HepG2 (cell line): Measurements from ENCODE around the gene MZF1. TPM values are rescaled to one million over a fixed set of nuclear protein-coding genes. Genes with fewer than 3 reads are reported as not detected.

ENCODE experiments used
- BATF2 ChIP-seq: sonication (generic); formaldehyde crosslinking; IDR thresholded peaks from 2 replicates; pipeline ENCODE4 v1.8.0; 2022; ENCODE audit warnings: mild to moderate bottlenecking, missing genetic modification reagents, moderate library complexity
- GFI1 ChIP-seq: sonication (generic); formaldehyde crosslinking; IDR thresholded peaks from 2 replicates; pipeline ENCODE4 v1.5.0; 2020; ENCODE audit warnings: missing genetic modification reagents, mild to moderate bottlenecking, borderline replicate concordance
- HNRNPUL1 ChIP-seq: fragments of 200-400 bp; formaldehyde crosslinking; IDR thresholded peaks from 2 replicates; pipeline ENCODE4 v1.6.1; 2017; ENCODE audit warnings: low read depth, mild to moderate bottlenecking, low read length, moderate library complexity
- ISX ChIP-seq: sonication (generic); formaldehyde crosslinking; conservative IDR thresholded peaks from 2 replicates; pipeline ENCODE4 v1.5.0; 2020; ENCODE audit warnings: missing genetic modification reagents
- MEIS2 ChIP-seq: sonication (generic); formaldehyde crosslinking; IDR thresholded peaks from 2 replicates; pipeline ENCODE4 v1.9.0; 2021; ENCODE audit warnings: mild to moderate bottlenecking, missing genetic modification reagents
- MTA3 ChIP-seq: sonication (generic); formaldehyde crosslinking; IDR thresholded peaks from 2 replicates; pipeline ENCODE4 v1.4.0; 2020; ENCODE audit warnings: missing genetic modification reagents
- MTF1 ChIP-seq: sonication (generic); formaldehyde crosslinking; IDR thresholded peaks from 2 replicates; pipeline ENCODE4 v1.5.0; 2020; ENCODE audit warnings: missing genetic modification reagents
- NCOA1 ChIP-seq: sonication (generic); formaldehyde crosslinking; IDR thresholded peaks from 2 replicates; pipeline ENCODE4 v1.9.0; 2021; ENCODE audit warnings: missing genetic modification reagents
- NR2C2 ChIP-seq: sonication (generic); formaldehyde crosslinking; IDR thresholded peaks from 2 replicates; pipeline ENCODE4 v1.4.0; 2020; ENCODE audit warnings: missing genetic modification reagents, mild to moderate bottlenecking, moderate library complexity, borderline replicate concordance
- SYNCRIP ChIP-seq: fragments of 200-400 bp; formaldehyde crosslinking; IDR thresholded peaks from 2 replicates; pipeline ENCODE4 v1.6.1; 2018; ENCODE audit warnings: mild to moderate bottlenecking, low read depth, low read length; ENCODE audit not compliant: insufficient read depth
- TEF ChIP-seq: sonication (generic); formaldehyde crosslinking; IDR thresholded peaks from 2 replicates; pipeline ENCODE4 v1.5.0; 2020; ENCODE audit warnings: missing genetic modification reagents
- ZBTB7A ChIP-seq: sonication (generic); formaldehyde crosslinking; IDR thresholded peaks from 2 replicates; pipeline ENCODE4 v1.8.0; 2022; ENCODE audit warnings: mild to moderate bottlenecking, missing genetic modification reagents
- ZNF12 ChIP-seq: sonication (generic); formaldehyde crosslinking; IDR thresholded peaks from 2 replicates; pipeline ENCODE4 v1.5.0; 2020; ENCODE audit warnings: missing genetic modification reagents
- ZNF792 ChIP-seq: IDR thresholded peaks from 2 replicates; pipeline ENCODE4 v1.6.1; 2016
- polyA plus RNA-seq, 8 experiments: library from polyadenylated mRNA; depleted of rRNA in 3 of 8; stranded (reverse) in 7 of 8; unstranded in 1 of 8; fragments of >200 nt; fragmentation: Illumina TruSeq in 4 of 8; extraction: Trizol in 4 of 8; gene quantifications; 2 replicates each; pipeline versions ENCODE4 v1.2.1 to v1.2.3, GENCODE V29; 2011 to 2016; ENCODE audit warnings: low read depth in 4 of 8, missing spikeins in 1 of 8, mixed read lengths in 1 of 8; ENCODE audit not compliant: insufficient read depth in 1 of 8
- total RNA-seq, 5 experiments: library from RNA; depleted of rRNA; stranded (reverse); fragments of >200 nt; fragmentation: Illumina TruSeq; extraction: Trizol; gene quantifications; 2 replicates each; pipeline ENCODE4 v1.2.3, GENCODE V29; 2016; ENCODE audit warnings: low read depth in 1 of 5
- TF ChIP-seq, protein P1 (sequence below): sonication (generic); formaldehyde crosslinking; IDR thresholded peaks from 2 replicates; pipeline ENCODE4 v1.4.0; 2020; ENCODE audit warnings: low read depth, mild to moderate bottlenecking, missing genetic modification reagents
- TF ChIP-seq, protein P2 (sequence below): sonication (generic); formaldehyde crosslinking; IDR thresholded peaks from 2 replicates; pipeline ENCODE4 v1.5.1; 2020; ENCODE audit warnings: missing genetic modification reagents, mild to moderate bottlenecking, borderline replicate concordance
- TF ChIP-seq, protein P3 (sequence below): sonication (generic); formaldehyde crosslinking; IDR thresholded peaks from 2 replicates; pipeline ENCODE4 v1.5.0; 2020; ENCODE audit warnings: mild to moderate bottlenecking, missing genetic modification reagents
- TF ChIP-seq, protein P4 (sequence below): sonication (generic); formaldehyde crosslinking; IDR thresholded peaks from 2 replicates; pipeline ENCODE4 v1.4.0; 2020; ENCODE audit warnings: mild to moderate bottlenecking, low read depth, missing genetic modification reagents
- TF ChIP-seq, protein P5 (sequence below): sonication (generic); formaldehyde crosslinking; conservative IDR thresholded peaks from 2 replicates; pipeline ENCODE4 v1.8.0; 2022; ENCODE audit warnings: missing genetic modification reagents

The MZF1 gene
- total and polyA plus RNA-seq, 2 of the 13 experiments (the other 11 are each of a cell fraction or from before 2014, with no cell fraction given) = 3.1 to 8.1 TPM

DNA sequence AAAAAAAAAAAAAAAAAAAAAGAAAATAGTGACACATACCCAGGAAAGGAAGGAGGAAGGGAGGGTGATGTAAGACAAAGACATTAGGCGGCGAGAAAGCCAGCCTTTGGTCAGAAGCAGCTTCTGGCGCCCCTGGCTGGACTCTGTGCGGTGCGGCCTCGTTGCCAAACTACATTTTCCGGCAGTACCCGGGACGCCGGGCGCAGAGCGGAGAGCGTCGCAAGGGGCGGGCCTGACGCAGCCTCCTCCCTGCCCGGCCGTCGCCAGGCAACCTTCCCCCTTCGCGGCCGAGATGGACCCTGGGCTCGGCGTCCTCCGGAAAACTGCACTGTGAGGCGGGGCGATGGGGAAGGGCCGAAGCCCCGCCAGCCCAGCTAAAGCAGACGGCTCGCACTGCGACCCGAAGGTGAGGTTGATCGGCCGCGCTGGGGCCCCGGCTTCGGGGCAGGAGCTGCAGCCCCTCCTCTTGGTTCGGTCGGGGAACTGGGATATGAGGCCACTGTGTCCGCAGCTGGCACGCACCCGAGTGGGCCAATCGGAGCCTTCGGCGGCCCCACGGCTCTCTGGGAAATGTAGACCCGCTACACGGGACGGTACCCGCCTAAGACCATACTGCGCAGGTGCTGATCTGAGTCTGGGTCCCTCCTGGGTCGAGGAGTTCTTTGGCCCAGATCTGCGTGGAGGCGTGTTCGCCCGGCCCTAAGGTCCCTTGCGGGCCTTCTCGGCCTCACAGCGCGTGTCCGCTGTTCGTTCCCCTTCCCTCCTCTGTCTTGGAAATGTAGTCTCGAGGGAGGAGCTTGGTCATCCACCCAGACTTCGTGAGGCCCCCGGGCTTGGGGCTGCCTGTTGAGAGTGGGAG, 2.3 kb upstream of the MZF1 start (continued):
- TF ChIP-seq SYNCRIP (no peak), NCOA1 (CRISPR knock-in tag) (no peak; the same call in 1 of the 2 replicates), MTA3 (CRISPR knock-in tag) (no peak), TEF (CRISPR knock-in tag) (no peak), GFI1 (no peak), ZNF792 (CRISPR knock-in tag) (no peak), ZNF12 (CRISPR knock-in tag) (no peak), MEIS2 (CRISPR knock-in tag) (no peak), BATF2 (CRISPR knock-in tag) (no peak), NR2C2 (CRISPR knock-in tag) (no peak; the same call in 1 of the 2 replicates), ISX (CRISPR knock-in tag) (0 out of 2 replicates have a peak, but pooled peaks have one; percentile 71), HNRNPUL1 (no peak), MTF1 (CRISPR knock-in tag) (peak; percentile 94), ZBTB7A (no peak)
- TF ChIP-seq, protein P1, sequence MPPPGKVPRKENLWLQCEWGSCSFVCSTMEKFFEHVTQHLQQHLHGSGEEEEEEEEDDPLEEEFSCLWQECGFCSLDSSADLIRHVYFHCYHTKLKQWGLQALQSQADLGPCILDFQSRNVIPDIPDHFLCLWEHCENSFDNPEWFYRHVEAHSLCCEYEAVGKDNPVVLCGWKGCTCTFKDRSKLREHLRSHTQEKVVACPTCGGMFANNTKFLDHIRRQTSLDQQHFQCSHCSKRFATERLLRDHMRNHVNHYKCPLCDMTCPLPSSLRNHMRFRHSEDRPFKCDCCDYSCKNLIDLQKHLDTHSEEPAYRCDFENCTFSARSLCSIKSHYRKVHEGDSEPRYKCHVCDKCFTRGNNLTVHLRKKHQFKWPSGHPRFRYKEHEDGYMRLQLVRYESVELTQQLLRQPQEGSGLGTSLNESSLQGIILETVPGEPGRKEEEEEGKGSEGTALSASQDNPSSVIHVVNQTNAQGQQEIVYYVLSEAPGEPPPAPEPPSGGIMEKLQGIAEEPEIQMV = no peak
- TF ChIP-seq, protein P2, sequence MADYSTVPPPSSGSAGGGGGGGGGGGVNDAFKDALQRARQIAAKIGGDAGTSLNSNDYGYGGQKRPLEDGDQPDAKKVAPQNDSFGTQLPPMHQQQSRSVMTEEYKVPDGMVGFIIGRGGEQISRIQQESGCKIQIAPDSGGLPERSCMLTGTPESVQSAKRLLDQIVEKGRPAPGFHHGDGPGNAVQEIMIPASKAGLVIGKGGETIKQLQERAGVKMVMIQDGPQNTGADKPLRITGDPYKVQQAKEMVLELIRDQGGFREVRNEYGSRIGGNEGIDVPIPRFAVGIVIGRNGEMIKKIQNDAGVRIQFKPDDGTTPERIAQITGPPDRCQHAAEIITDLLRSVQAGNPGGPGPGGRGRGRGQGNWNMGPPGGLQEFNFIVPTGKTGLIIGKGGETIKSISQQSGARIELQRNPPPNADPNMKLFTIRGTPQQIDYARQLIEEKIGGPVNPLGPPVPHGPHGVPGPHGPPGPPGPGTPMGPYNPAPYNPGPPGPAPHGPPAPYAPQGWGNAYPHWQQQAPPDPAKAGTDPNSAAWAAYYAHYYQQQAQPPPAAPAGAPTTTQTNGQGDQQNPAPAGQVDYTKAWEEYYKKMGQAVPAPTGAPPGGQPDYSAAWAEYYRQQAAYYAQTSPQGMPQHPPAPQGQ (CRISPR knock-in tag) = no peak; the same call in 1 of the 2 replicates
- TF ChIP-seq, protein P3, sequence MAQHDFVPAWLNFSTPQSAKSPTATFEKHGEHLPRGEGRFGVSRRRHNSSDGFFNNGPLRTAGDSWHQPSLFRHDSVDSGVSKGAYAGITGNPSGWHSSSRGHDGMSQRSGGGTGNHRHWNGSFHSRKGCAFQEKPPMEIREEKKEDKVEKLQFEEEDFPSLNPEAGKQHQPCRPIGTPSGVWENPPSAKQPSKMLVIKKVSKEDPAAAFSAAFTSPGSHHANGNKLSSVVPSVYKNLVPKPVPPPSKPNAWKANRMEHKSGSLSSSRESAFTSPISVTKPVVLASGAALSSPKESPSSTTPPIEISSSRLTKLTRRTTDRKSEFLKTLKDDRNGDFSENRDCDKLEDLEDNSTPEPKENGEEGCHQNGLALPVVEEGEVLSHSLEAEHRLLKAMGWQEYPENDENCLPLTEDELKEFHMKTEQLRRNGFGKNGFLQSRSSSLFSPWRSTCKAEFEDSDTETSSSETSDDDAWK (CRISPR knock-in tag) = no peak
- TF ChIP-seq, protein P4, sequence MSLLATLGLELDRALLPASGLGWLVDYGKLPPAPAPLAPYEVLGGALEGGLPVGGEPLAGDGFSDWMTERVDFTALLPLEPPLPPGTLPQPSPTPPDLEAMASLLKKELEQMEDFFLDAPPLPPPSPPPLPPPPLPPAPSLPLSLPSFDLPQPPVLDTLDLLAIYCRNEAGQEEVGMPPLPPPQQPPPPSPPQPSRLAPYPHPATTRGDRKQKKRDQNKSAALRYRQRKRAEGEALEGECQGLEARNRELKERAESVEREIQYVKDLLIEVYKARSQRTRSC (CRISPR knock-in tag) = no peak
- TF ChIP-seq, protein P5, sequence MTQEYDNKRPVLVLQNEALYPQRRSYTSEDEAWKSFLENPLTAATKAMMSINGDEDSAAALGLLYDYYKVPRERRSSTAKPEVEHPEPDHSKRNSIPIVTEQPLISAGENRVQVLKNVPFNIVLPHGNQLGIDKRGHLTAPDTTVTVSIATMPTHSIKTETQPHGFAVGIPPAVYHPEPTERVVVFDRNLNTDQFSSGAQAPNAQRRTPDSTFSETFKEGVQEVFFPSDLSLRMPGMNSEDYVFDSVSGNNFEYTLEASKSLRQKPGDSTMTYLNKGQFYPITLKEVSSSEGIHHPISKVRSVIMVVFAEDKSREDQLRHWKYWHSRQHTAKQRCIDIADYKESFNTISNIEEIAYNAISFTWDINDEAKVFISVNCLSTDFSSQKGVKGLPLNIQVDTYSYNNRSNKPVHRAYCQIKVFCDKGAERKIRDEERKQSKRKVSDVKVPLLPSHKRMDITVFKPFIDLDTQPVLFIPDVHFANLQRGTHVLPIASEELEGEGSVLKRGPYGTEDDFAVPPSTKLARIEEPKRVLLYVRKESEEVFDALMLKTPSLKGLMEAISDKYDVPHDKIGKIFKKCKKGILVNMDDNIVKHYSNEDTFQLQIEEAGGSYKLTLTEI (CRISPR knock-in tag) = no peak
